ENCODE measurements around the gene SH2D6. TPM values are rescaled to one million over a fixed set of nuclear protein-coding genes. Genes with fewer than 3 reads are reported as not detected.
A peak's percentile ranks its signal among the peaks of the same experiment; 100 is the strongest.

The SH2D6 gene
- total and polyA plus RNA-seq, 9 of the 15 experiments (the other 6 are each of a cell fraction or from before 2014, with no cell fraction given): 0.07 to 0.76 (median 0.33) TPM; not detected in 2

- TF ChIP-seq NR0B1 (IDR thresholded peaks at IDR 0.05; ENCODE audit: partially characterized antibody) (no peak), RERE (CRISPR knock-in tag; IDR thresholded peaks at IDR 0.05; ENCODE audit: borderline replicate concordance) (0 out of 2 replicates have a peak, but pooled peaks have one; percentile 27), CREBBP (IDR thresholded peaks at IDR 0.05; ENCODE audit: low read depth, low read length) (no peak), ZNF507 (tag; conservative IDR thresholded peaks at IDR 0.05) (no peak), TSHZ1 (CRISPR knock-in tag; IDR thresholded peaks at IDR 0.05) (peak; percentile 57; the same call in 1 of the 2 replicates), ESRRA (IDR thresholded peaks at IDR 0.05; ENCODE audit: borderline replicate concordance, low read depth) (no peak; the same call in 1 of the 2 replicates), USF2 (CRISPR knock-in tag; IDR thresholded peaks at IDR 0.05) (no peak), ILF3 (IDR thresholded peaks at IDR 0.05; ENCODE audit: borderline replicate concordance) (no peak)
Measured at GRCh38 chr2:85420536-85421259, 2.2 kb downstream of the SH2D6 start (continued).

Measured in K562 (cell line).